GM19099 (cell line): ENCODE data around the gene LIPA.

ENCODE experiments used
- POLR2A ChIP-seq: IDR thresholded peaks from 3 replicates; pipeline ENCODE4 v1.6.1; 2011; ENCODE audit warnings: low read depth; ENCODE audit not compliant: insufficient read length; ENCODE audit errors: extremely low read depth

Gene LIPA

GRCh38 chr10:89278034-89278535 lies 26.5 kb upstream of the LIPA start:
- no peak for TF ChIP-seq POLR2A

- TF ChIP-seq POLR2A: no peak
These were observed 23.8 kb upstream of the LIPA start for GRCh38 chr10:89275383-89275782.

DNA sequence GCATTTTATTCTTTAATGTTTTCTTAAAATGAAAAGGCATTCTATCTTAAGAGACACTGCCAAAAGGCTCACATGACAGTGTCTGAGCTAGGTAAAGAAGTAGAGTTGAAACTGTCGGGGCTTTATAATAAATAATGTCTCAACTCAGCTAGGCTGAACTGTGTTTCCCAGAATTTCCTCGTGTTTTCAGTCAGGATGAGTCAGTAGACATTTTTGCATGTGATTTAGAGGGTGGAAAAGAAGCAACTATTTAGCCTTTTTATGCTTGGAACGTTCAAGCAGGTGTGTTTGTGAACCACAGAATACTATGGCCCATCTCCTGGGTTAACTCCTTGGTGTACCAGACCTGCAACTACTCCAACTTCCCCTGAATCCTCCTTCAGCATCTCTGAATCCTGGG lies 23.4 kb upstream of the LIPA start:
- no peak for TF ChIP-seq POLR2A

DNA sequence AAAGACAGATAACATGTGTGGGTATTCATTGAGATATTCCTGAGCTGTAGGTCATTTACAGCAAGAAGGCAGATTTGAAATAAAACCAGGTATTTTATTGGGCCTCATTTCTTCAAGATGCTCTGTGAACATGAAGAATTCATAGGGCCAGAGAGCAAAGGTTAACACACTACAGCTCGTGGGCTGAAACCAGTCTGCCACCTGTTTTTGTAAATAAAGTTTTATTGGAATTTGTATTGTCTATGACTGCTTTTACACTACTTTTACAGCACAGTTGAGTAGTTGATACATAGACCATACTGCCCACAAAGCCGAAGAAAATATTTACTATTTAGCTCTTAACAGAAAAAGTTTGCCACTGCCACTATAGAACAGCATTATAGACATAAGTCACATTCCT lies 22.1 kb upstream of the LIPA start:
- no peak for TF ChIP-seq POLR2A

DNA sequence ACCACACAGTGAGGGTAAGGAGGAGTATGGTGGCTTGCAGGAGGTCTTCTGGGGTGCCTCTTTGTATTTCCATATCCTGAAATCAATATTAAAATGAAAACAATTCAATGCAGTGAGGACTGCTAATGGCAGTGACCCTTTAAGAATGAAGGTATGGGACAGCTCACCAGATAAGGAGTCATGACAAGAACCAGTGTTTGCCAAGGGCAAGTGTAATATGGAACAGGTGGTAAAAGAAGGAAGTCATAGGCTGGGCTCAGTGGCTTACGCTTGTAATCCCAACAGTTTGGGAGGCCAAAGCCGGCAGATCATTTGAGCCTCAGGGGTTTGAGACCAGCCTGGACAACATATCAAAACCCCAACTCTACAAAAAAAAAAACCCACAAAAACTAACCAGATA lies 20.0 kb upstream of the LIPA start:
- no peak for TF ChIP-seq POLR2A

DNA sequence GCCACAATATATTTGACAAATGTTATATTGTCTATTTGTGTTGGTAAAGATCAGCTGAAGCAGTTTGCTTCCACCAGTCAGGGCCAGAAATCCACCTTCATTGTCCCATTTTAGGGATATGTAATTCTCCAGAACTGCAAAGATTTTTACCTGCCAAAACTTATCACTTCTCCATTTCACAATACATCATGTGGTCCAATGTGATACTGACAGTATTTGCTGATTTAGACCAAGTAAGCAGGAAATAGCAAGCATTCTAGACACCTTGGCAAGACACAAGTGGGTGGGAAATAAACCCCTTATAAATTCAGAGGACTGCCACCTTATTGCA lies 18.5 kb upstream of the LIPA start:
- no peak for TF ChIP-seq POLR2A

- no peak for TF ChIP-seq POLR2A
These were observed 18.0 kb upstream of the LIPA start for GRCh38 chr10:89269433-89270152.

DNA sequence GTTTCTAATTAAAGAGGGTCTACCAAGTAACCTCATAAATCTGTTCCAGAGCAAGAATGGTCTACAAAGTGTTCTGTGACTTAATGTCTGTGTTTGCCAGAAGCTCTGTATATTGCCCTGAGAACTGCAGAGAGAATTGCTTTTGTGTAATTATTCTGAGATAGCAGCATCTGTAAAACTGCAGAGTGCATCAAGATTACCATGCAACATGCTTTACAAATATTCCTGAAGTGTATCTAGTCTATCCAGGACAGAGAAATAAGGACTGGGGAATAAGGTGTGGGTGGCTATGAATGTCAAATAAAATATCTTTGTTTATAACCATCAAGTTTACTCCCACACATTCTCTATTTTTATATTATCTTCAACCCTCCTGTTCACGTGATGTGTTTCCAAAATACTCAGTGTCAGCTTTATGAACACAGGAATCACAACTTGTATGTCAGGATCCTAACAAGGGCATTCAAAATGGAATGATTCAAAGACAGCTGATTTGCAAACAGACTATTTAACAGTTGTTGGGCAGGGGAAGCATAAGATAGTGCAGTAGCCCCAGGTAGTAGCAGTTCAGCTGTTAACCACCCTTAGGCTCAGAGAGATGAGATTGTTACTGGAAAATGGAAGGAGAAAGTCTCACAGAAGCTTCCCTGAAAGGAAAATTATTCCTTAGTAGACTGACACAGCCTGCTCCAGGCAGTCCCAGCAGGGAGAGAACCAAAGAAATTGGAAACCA lies 15.3 kb upstream of the LIPA start:
- TF ChIP-seq POLR2A: no peak

DNA sequence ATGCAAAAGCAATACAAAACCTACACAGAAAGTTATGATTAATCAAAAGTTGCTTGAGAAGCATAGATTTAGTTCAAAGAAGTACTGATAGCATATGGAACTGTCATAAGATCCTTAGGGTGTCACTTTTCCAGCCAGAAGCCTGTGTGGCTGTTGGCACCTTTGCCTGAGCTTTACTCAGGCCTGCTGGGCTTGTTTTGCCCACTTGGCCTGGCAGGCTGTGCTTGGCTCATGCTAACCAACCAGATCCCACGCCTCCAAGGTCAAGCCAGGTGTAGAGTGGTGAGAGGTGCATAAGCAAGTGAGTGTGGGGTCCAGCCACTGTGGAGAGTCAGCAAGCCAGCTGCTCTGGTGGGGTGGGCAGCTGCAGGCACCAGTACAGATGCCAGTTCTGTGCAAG lies 12.0 kb upstream of the LIPA start:
- TF ChIP-seq POLR2A: no peak

- TF ChIP-seq POLR2A: no peak
These were observed 11.5 kb upstream of the LIPA start for GRCh38 chr10:89263091-89263490.

- no peak for TF ChIP-seq POLR2A
These were observed 10.8 kb upstream of the LIPA start for GRCh38 chr10:89262086-89263051.

DNA sequence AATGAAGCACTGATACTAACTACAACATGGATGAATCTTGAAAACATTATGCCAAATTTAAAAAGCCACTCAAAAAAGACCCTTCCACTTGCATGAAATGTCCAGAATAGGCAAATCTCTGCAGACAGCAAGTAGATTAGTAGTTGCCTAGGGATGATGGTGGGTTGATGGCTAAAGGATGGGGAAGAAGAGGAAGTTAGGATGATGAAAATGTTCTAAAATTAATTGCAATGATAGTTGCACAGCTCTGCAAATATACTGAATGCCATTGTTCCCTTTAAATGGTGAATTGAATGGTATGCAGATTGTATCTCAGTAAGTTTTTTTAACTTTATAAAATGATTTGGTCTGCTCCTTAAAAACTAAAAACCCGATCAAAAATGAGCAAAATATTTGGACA lies 7.3 kb upstream of the LIPA start:
- no peak for TF ChIP-seq POLR2A

DNA sequence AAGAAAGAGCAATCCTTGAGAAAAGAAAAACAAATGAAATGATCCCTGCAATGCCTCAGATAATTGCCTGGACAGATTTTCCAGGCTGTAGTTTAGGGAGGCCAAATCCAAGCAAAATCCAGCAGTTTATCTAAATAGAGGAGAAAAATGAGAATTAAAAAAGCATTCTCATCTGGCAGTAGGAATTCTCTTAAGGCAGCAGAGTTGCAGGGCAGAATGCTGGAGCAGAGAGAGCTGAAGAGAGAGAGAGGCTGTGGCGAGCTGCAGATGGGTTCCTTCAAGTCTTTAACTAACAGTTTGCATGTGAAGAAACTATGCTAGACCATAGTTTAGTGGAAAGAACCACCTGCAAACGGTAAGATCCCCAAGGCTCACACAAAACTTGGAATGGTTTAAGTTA lies 6.0 kb upstream of the LIPA start:
- TF ChIP-seq POLR2A: no peak

- no peak for TF ChIP-seq POLR2A
These were observed 5.4 kb upstream of the LIPA start for GRCh38 chr10:89256962-89257361.

DNA sequence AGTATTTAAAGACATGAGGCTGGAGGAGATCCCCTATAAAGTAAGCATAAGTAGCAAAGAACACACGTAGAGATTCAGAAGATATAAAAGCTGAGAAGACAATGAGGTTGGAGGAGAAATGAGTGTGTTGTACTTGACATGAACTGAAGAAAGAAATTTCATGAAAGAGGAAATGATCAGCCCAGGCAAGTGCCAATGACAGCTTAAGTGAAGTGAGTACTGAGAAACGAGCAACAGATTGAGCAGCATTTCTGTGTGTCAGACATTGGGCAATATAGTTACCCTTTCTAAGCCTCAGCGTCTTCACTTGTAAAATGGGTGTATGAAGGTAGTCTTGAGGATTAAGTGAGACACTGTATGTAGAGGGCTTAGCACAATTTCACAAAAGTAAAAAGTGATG lies 4.8 kb upstream of the LIPA start:
- TF ChIP-seq POLR2A: no peak
